Activated CD8-positive, alpha-beta memory T cell treated with anti-CD3 and anti-CD28 coated beads, Interleukin-2, amount 50 U/mL, for 24 hours (primary cell): ENCODE data around the gene OPA3.
A peak's percentile ranks its signal among the peaks of the same experiment; 100 is the strongest.

Experiments used
- DNase-seq: peaks from one replicate; pipeline ENCODE4 v3.0.0-alpha.2; 2020; ENCODE audit errors: extremely low read depth

Gene OPA3

GRCh38 chr19:45567609-45568008 lies 17.0 kb downstream of the OPA3 start:
- DNase-seq, result no peak

DNA sequence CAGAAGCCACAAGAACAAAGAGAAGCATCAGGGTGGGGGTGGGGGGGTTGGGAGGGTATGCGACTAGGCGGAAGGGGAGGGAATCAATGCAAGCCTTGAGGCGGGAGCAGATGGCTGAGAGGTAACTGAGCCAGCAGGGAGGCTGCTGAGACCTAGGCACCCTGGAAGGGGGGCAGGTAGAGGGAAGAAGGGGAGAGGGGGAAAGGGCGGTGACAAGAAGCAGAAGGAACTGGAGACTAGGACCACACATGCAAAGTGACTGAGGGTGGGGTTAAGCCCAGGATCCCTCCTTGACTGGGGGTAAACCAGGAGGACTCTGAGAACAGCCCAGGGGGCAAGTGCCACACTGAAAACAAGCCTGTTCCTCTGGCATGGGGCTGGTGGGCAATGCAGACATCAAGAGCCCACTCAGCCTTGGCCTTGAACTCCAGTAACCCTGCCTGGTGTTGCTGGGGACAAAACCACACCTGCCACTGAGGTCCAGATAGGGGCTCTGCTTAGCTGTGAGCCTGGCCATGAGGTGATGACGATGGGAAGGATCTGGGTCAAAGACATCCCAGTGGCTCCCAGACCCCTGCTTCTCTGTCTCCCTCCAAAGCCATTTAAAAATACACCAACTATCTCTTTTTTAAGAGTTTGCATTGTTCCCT lies 20.3 kb downstream of the OPA3 start:
- no peak for DNase-seq

DNA sequence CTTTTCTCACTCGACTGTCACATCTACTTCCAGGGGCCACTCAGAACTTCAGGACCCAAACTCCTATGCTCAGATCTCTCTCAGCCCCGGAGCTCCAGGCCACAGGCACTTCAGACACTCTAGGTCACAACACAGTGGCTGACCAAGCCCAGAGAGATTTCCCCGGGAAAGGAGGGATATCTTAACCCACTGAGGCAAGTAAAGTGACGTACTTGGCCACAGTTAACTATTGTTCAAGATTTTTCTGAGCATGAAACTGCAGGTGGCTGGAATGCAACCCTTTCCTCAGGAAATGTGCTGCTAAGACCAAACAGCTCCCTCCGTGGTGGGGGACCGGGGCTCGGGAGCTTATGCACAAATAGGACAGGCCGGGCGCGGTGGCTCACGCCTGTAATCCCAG lies 23.9 kb downstream of the OPA3 start:
- DNase-seq, result no peak

- no peak for DNase-seq
Observed at GRCh38 chr19:45560038-45560437, 24.6 kb downstream of the OPA3 start.

GRCh38 chr19:45558399-45558878 lies 26.2 kb downstream of the OPA3 start:
- peak; percentile 9 for DNase-seq

GRCh38 chr19:45556835-45557234 lies 27.8 kb downstream of the OPA3 start:
- DNase-seq, result no peak

DNA sequence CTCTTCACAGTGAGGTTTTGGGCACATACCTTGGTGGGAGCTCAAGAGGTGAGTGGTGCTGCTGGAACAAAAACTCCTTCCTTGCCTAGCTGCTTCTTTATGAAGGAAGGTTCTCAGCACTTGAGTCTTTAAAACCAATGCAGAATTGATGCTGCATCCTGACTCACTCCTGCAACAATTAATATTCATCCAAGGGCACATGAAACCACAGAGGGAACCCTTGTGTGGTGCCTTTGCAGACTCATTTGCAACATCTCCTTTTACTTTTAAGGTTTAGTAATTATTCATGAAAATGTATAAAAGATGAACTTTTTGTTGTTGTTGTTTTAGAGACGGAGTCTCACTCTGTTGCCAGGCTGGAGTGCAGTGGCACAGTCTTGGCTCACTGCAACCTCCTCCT lies 30.1 kb downstream of the OPA3 start:
- no peak for DNase-seq

GRCh38 chr19:45553464-45553863 lies 31.1 kb downstream of the OPA3 start:
- no peak for DNase-seq

- DNase-seq, result no peak
Observed at GRCh38 chr19:45547965-45548609, 36.5 kb downstream of the OPA3 start.

GRCh38 chr19:45547211-45547770 lies 37.3 kb downstream of the OPA3 start:
- DNase-seq, result no peak

DNA sequence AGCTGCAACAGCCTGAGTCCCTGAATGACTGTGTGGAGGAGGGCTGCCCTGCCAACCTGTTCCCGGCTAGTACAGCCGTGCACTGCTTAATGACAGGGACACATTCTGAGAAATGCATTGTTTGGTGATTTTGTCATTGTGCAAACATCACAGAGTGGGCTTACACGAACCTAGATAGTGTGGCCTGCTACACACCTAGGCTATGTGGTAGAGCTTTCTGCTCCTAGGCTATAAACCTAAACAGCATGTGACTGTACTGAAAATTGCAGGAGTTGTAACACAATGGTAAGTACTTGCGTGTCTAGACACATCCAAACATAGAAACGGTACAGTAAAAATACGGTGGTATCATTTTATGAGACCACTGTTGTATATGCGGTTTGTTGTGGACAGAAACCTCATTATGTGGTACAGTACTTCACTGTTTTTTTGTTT lies 42.4 kb downstream of the OPA3 start:
- no peak for DNase-seq

- DNase-seq, result no peak
Observed at GRCh38 chr19:45539459-45539858, 45.1 kb downstream of the OPA3 start.

GRCh38 chr19:45531349-45531748 lies 53.3 kb downstream of the OPA3 start:
- DNase-seq, result no peak

- DNase-seq, result no peak
Observed at GRCh38 chr19:45529420-45529785, 55.2 kb downstream of the OPA3 start.

DNA sequence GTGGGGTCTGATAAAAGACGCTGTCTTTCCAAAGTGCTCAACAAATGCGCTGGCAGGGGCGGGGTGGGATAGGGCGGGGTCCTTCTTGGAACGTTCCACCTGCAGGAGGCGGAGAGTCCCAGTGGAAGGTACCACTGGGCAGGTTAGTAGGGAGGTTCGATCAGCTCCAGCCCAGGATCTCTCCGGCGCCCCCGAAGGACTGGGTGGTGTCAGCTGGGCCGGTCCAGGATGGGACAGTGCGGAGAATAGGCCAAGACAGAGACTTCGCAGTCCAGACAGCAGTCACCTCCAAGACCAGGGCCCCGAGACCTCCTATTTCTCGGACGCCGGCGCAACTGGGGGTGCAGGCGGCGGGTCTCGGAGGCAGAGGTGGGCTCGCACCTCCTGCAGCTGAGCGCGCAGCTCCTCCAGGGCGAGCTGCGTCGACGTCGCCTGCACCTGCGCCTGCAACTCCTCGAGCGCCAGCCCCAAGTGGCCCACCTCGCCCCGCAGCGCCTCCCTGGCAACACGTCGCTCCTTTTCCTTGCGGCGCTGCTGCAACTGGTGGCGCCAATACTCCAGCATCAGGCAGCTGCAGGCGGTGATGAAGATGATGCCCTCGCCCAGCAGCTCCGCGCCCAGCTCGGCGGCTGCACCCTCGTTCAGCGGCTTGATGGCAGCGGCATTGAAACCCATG lies 55.7 kb downstream of the OPA3 start:
- DNase-seq, result no peak

DNA sequence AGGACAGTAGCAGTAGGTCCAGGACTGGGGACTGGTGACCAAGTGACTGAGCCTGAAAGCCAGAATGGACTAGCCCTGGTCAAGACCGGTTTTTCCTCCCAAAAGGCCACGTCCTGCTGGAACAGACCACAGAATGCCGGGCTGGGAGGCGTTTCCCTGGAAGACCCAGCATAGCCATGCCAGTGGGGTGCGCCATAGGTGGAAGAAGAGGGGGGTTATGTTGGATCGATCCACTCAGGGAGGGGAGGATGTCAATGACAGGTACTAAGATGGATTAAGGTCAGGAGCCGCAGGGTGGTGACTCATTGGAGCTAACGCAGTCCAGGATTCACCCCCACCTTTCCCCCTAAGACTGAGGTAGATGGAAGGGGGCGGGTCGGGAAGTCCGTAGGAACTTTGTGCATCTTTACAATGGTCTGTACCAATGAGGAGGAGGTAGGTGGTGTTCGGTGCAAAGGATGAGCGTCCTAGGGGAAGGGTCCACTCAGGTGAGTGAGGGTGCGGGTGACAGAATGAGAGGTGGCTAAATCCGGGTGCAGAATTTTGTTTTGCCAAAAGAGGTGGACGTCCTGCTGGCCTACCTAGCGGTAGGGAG lies 56.4 kb downstream of the OPA3 start:
- DNase-seq, result no peak

DNA sequence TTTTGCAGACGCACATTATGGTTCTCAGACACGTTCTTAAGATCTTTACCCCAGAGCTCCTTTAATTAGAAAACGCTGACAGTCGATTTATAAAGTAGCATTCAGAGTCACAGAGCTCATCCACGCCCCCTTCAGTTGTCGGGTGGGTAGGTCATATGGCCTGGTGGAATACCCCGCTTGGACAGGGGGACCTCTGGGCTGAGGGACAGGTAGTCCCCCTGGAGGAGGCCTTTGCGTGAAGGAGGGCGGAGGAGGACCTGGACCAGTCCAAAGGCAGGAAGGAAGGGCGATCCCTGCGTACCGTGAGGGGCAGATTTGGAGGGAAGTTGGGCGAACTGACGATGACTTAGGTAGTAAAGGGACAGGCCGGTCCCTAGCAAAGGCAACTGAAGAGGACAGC lies 56.9 kb downstream of the OPA3 start:
- DNase-seq, result no peak

DNA sequence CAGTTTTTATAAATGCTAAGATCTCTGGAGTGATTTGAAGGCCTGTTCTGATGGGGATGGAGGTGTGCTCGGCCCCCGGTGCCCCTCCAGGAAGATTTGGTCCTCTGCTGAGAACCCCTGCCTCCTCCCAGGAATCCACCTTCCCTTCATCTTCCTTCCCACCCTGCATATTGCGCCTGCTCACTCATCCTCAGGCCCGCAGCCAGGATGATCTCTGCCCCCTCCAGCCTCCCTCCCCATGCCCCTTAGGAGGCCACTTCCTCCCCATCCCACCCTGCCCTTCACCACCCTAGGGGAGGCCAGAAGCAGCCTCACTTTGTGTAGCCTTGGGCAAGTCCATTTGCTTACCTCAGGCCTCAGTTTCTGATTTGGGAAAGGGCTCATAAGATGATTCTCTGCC lies 57.6 kb downstream of the OPA3 start:
- no peak for DNase-seq

GRCh38 chr19:45526143-45526542 lies 58.5 kb downstream of the OPA3 start:
- no peak for DNase-seq

GRCh38 chr19:45524575-45525129 lies 60.0 kb downstream of the OPA3 start:
- DNase-seq, result no peak

- peak; percentile 39 for DNase-seq
Observed at GRCh38 chr19:45523642-45524256, 60.9 kb downstream of the OPA3 start.
